OCI-LY1 (cell line): Measurements from ENCODE around the gene MYB.

Experiments used
- H2AFZ ChIP-seq: fragments of 200-600 bp; sonication (generic), shearing (Covaris generic); 2 replicates; pipeline ENCODE4 v1.6.0; 2014; ENCODE audit warnings: antibody characterized with exemption, mild to moderate bottlenecking, low read length
- H3F3A ChIP-seq: fragments of 200-600 bp; sonication (generic), shearing (Covaris generic); 2 replicates; pipeline ENCODE4 v1.6.0; 2014; ENCODE audit warnings: mild to moderate bottlenecking, antibody characterized with exemption, low read length, moderate library complexity; ENCODE audit not compliant: insufficient read depth
- H3K27ac ChIP-seq: fragments of 200-600 bp; sonication (generic); 2 replicates; pipeline ENCODE4 v1.5.1; 2014; ENCODE audit warnings: low read length, mixed run types, mild to moderate bottlenecking, low read depth; ENCODE audit not compliant: poor library complexity, severe bottlenecking
- H3K27me3 ChIP-seq: fragments of 200-600 bp; sonication (generic); 2 replicates; pipeline ENCODE4 v1.6.0; 2014; ENCODE audit warnings: antibody characterized with exemption, mild to moderate bottlenecking, low read length, moderate library complexity; ENCODE audit not compliant: insufficient read depth
- H3K36me3 ChIP-seq: fragments of 200-600 bp; sonication (generic); 2 replicates; pipeline ENCODE4 v1.6.1; 2014; ENCODE audit warnings: mild to moderate bottlenecking, antibody characterized with exemption, low read length, moderate library complexity, mixed read lengths; ENCODE audit not compliant: insufficient read depth
- H3K4me1 ChIP-seq: fragments of 200-600 bp; sonication (generic); 2 replicates; pipeline ENCODE4 v1.5.1; 2014; ENCODE audit warnings: mild to moderate bottlenecking, low read length, moderate library complexity; ENCODE audit not compliant: insufficient read depth, severe bottlenecking
- H3K4me2 ChIP-seq: fragments of 200-600 bp; sonication (generic), shearing (Covaris generic); 2 replicates; pipeline ENCODE4 v1.6.1; 2014; ENCODE audit warnings: low read length
- H3K4me3 ChIP-seq: fragments of 200-600 bp; sonication (generic); 2 replicates; pipeline ENCODE4 v1.5.1; 2014; ENCODE audit warnings: low read length, low read depth, mild to moderate bottlenecking, mixed read lengths; ENCODE audit not compliant: poor library complexity, severe bottlenecking
- H3K79me2 ChIP-seq: fragments of 200-600 bp; shearing (Covaris generic); 2 replicates; pipeline ENCODE4 v1.6.1; 2016; ENCODE audit warnings: mixed run types, low read length, mixed read lengths; ENCODE audit not compliant: insufficient read depth
- H3K9ac ChIP-seq: fragments of 200-600 bp; sonication (generic), shearing (Covaris generic); 2 replicates; pipeline ENCODE4 v1.6.1; 2014; ENCODE audit warnings: mild to moderate bottlenecking, low read length, mixed read lengths
- H3K9me2 ChIP-seq: fragments of 200-600 bp; sonication (generic), shearing (Covaris generic); 2 replicates; pipeline ENCODE4 v1.6.1; 2014; ENCODE audit warnings: low read depth, mild to moderate bottlenecking, low read length, mixed read lengths
- H3K9me3 ChIP-seq: fragments of 200-600 bp; shearing (Covaris generic); 2 replicates; pipeline ENCODE4 v1.6.1; 2014; ENCODE audit warnings: low read length, mixed read lengths
- H4K20me1 ChIP-seq: fragments of 200-600 bp; sonication (generic), shearing (Covaris generic); 2 replicates; pipeline ENCODE4 v1.6.0; 2016; ENCODE audit warnings: mild to moderate bottlenecking, low read length; ENCODE audit not compliant: insufficient read depth
- CTCF ChIP-seq: fragments of 200-600 bp; sonication (generic), shearing (Covaris generic); IDR thresholded peaks from 2 replicates; pipeline ENCODE4 v1.5.1; 2017; ENCODE audit warnings: mild to moderate bottlenecking, antibody characterized with exemption, low read length, moderate library complexity, mixed read lengths
- EZH2 ChIP-seq: fragments of 200-600 bp; sonication (generic), shearing (Covaris generic); IDR thresholded peaks from 2 replicates; pipeline ENCODE4 v1.8.0; 2017; ENCODE audit warnings: borderline replicate concordance, mixed run types, mild to moderate bottlenecking, antibody characterized with exemption, low read length, moderate library complexity, mixed read lengths

The MYB gene

GRCh38 chr6:135254471-135254870 lies 73.4 kb downstream of the MYB start:
- H3K9me3 ChIP-seq: no peaks in the 10 kb centered on the region
- H3K9me2 ChIP-seq: no peaks in the 10 kb centered on the region
- no peak overlapping the region for H2AFZ ChIP-seq
- TF ChIP-seq CTCF (no peak), EZH2 (no peak)
- H3K27me3 ChIP-seq: no peaks in the 10 kb centered on the region
- no peaks in the 10 kb centered on the region for H3K79me2 ChIP-seq
- H3K27ac ChIP-seq: no peak overlapping the region
- no peak overlapping the region for H3K4me3 ChIP-seq
- H4K20me1 ChIP-seq: no peaks in the 10 kb centered on the region
- H3K36me3 ChIP-seq: no peaks in the 10 kb centered on the region
- H3F3A ChIP-seq: no peaks in the 10 kb centered on the region
- no peaks in the 10 kb centered on the region for H3K4me1 ChIP-seq
- no peak overlapping the region for H3K9ac ChIP-seq
- no peak overlapping the region for H3K4me2 ChIP-seq

- Histone ChIP-seq H3K9me2 (no peaks in the 10 kb centered on the region), H3K9me3 (no peaks in the 10 kb centered on the region), H3K4me2 (no peak overlapping the region), H3K4me1 (no peaks in the 10 kb centered on the region), H3F3A (no peaks in the 10 kb centered on the region), H3K9ac (no peak overlapping the region), H3K36me3 (no peaks in the 10 kb centered on the region), H3K4me3 (no peak overlapping the region), H3K27me3 (no peaks in the 10 kb centered on the region), H3K27ac (no peak overlapping the region), H3K79me2 (no peaks in the 10 kb centered on the region), H4K20me1 (no peaks in the 10 kb centered on the region), H2AFZ (no peak overlapping the region)
- TF ChIP-seq CTCF: no peak
- TF ChIP-seq EZH2: no peak
These were observed 75.8 kb downstream of the MYB start for GRCh38 chr6:135256866-135257265.

GRCh38 chr6:135257631-135258405 lies 76.7 kb downstream of the MYB start:
- H3K9ac ChIP-seq: no peak overlapping the region
- H3K79me2 ChIP-seq: no peaks in the 10 kb centered on the region
- no peak overlapping the region for H3K4me3 ChIP-seq
- no peaks in the 10 kb centered on the region for H3K36me3 ChIP-seq
- H3K9me2 ChIP-seq: no peaks in the 10 kb centered on the region
- no peaks in the 10 kb centered on the region for H4K20me1 ChIP-seq
- H3K27me3 ChIP-seq: no peaks in the 10 kb centered on the region
- H3K27ac ChIP-seq: no peak overlapping the region
- no peaks in the 10 kb centered on the region for H3K4me1 ChIP-seq
- H3F3A ChIP-seq: no peaks in the 10 kb centered on the region
- no peak overlapping the region for H2AFZ ChIP-seq
- no peak overlapping the region for H3K4me2 ChIP-seq
- H3K9me3 ChIP-seq: no peaks in the 10 kb centered on the region
- TF ChIP-seq CTCF (peak; percentile 17; the same call in 1 of the 2 replicates), EZH2 (no peak)
